ENCODE data around the gene FAM3A. TPM values are rescaled to one million over a fixed set of nuclear protein-coding genes. Genes with fewer than 3 reads are reported as not detected.

FAM3A gene
- total and polyA plus RNA-seq, 9 of the 15 experiments (the other 6 are each of a cell fraction or from before 2014, with no cell fraction given), result 0.75 to 70.6 (median 27.0) TPM

DNA sequence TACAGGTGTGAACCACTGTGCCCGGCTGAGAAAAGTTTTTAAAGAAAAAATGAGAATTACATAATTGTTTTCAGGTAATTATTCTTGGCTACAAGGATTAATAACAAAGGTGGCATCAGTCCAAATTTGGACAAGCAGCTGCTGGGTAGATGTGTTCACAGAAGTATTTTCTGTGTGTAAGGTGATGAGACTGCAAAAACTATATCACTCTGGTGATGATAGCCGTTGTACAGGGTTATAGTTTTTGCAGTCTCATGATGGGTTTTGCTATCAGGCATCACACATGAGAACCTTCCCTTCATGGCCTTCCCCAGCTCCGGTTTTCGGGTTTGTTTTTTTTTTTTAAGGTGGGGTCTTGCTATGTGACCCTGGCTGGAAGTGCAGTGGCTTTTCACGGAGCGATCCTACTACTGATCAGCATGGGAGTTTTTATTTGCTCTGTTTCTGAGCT lies 20.5 kb downstream of the FAM3A start (continued):
- TF ChIP-seq MTA3 (IDR thresholded peaks at IDR 0.05; ENCODE audit: borderline replicate concordance), result no peak
- TF ChIP-seq C11orf30 (IDR thresholded peaks at IDR 0.05; ENCODE audit: low read depth), result peak; percentile 97
- TF ChIP-seq MTF1 (CRISPR knock-in tag; IDR thresholded peaks at IDR 0.05; ENCODE audit: borderline replicate concordance), result no peak
- no peak for TF ChIP-seq CCAR2 (IDR thresholded peaks at IDR 0.05; ENCODE audit: low read depth, low read length)
- no peak for TF ChIP-seq SRSF3 (IDR thresholded peaks at IDR 0.05; ENCODE audit: insufficient read depth, low read length)
- no peak for TF ChIP-seq ZNF165 (CRISPR knock-in tag; IDR thresholded peaks at IDR 0.05; ENCODE audit: borderline replicate concordance)
- TF ChIP-seq, protein P1, sequence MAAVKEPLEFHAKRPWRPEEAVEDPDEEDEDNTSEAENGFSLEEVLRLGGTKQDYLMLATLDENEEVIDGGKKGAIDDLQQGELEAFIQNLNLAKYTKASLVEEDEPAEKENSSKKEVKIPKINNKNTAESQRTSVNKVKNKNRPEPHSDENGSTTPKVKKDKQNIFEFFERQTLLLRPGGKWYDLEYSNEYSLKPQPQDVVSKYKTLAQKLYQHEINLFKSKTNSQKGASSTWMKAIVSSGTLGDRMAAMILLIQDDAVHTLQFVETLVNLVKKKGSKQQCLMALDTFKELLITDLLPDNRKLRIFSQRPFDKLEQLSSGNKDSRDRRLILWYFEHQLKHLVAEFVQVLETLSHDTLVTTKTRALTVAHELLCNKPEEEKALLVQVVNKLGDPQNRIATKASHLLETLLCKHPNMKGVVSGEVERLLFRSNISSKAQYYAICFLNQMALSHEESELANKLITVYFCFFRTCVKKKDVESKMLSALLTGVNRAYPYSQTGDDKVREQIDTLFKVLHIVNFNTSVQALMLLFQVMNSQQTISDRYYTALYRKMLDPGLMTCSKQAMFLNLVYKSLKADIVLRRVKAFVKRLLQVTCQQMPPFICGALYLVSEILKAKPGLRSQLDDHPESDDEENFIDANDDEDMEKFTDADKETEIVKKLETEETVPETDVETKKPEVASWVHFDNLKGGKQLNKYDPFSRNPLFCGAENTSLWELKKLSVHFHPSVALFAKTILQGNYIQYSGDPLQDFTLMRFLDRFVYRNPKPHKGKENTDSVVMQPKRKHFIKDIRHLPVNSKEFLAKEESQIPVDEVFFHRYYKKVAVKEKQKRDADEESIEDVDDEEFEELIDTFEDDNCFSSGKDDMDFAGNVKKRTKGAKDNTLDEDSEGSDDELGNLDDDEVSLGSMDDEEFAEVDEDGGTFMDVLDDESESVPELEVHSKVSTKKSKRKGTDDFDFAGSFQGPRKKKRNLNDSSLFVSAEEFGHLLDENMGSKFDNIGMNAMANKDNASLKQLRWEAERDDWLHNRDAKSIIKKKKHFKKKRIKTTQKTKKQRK (IDR thresholded peaks at IDR 0.05; ENCODE audit: borderline replicate concordance, low read depth, low read length), result no peak
- TF ChIP-seq, protein P2, sequence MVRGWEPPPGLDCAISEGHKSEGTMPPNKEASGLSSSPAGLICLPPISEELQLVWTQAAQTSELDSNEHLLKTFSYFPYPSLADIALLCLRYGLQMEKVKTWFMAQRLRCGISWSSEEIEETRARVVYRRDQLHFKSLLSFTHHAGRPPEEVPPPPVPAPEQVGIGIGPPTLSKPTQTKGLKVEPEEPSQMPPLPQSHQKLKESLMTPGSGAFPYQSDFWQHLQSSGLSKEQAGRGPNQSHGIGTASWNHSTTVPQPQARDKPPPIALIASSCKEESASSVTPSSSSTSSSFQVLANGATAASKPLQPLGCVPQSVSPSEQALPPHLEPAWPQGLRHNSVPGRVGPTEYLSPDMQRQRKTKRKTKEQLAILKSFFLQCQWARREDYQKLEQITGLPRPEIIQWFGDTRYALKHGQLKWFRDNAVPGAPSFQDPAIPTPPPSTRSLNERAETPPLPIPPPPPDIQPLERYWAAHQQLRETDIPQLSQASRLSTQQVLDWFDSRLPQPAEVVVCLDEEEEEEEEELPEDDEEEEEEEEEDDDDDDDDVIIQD (CRISPR knock-in tag; IDR thresholded peaks at IDR 0.05), result no peak
- TF ChIP-seq CBFB (CRISPR knock-in tag; IDR thresholded peaks at IDR 0.05), result no peak
- TF ChIP-seq, protein P3, sequence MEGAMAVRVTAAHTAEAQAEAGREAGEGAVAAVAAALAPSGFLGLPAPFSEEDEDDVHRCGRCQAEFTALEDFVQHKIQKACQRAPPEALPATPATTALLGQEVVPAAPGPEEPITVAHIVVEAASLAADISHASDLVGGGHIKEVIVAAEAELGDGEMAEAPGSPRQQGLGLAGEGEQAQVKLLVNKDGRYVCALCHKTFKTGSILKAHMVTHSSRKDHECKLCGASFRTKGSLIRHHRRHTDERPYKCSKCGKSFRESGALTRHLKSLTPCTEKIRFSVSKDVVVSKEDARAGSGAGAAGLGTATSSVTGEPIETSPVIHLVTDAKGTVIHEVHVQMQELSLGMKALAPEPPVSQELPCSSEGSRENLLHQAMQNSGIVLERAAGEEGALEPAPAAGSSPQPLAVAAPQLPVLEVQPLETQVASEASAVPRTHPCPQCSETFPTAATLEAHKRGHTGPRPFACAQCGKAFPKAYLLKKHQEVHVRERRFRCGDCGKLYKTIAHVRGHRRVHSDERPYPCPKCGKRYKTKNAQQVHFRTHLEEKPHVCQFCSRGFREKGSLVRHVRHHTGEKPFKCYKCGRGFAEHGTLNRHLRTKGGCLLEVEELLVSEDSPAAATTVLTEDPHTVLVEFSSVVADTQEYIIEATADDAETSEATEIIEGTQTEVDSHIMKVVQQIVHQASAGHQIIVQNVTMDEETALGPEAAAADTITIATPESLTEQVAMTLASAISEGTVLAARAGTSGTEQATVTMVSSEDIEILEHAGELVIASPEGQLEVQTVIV (CRISPR knock-in tag; IDR thresholded peaks at IDR 0.05; ENCODE audit: borderline replicate concordance), result no peak
- TF ChIP-seq ZNF316 (IDR thresholded peaks at IDR 0.05), result peak; percentile 99
- 0 out of 4 replicates have a peak, but pooled peaks of 1 of the 2 experiments have one; percentile 20 for TF ChIP-seq FOXK2 (conservative IDR thresholded peaks at IDR 0.05 in 1 of 2, IDR thresholded peaks at IDR 0.05 in 1 of 2; ENCODE audit: low read depth in 2 of 2)
- TF ChIP-seq TOE1 (IDR thresholded peaks at IDR 0.05; ENCODE audit: borderline replicate concordance), result no peak
- TF ChIP-seq TOE1 (CRISPR knock-in tag; IDR thresholded peaks at IDR 0.05; ENCODE audit: borderline replicate concordance, low read depth), result no peak
- TF ChIP-seq ZBTB49 (CRISPR knock-in tag; IDR thresholded peaks at IDR 0.05; ENCODE audit: borderline replicate concordance), result no peak
- no peak for TF ChIP-seq RBM17 (IDR thresholded peaks at IDR 0.05; ENCODE audit: borderline replicate concordance, low read depth, low read length)
- no peak for TF ChIP-seq DIDO1 (tag; IDR thresholded peaks at IDR 0.05; ENCODE audit: low read depth)
- no peak for TF ChIP-seq SRSF9 (IDR thresholded peaks at IDR 0.05; ENCODE audit: borderline replicate concordance, low read depth, low read length)
